GM19452 (cell line): ENCODE data around the gene NUFIP2.
"Not testable (repeated sequence)": the region's sequence is repeated elsewhere in the genome, so short reads cannot be mapped to it uniquely, and the experiment has no call there.

Source experiments
- ATAC-seq: cut with Tn5 transposase; IDR thresholded peaks from one replicate; pipeline ENCODE4 v1.9.1; 2021; ENCODE audit not compliant: unreplicated experiment

Gene NUFIP2

GRCh38 chr17:29283496-29283895, 10.5 kb downstream of the NUFIP2 start:
- no peak for ATAC-seq

DNA sequence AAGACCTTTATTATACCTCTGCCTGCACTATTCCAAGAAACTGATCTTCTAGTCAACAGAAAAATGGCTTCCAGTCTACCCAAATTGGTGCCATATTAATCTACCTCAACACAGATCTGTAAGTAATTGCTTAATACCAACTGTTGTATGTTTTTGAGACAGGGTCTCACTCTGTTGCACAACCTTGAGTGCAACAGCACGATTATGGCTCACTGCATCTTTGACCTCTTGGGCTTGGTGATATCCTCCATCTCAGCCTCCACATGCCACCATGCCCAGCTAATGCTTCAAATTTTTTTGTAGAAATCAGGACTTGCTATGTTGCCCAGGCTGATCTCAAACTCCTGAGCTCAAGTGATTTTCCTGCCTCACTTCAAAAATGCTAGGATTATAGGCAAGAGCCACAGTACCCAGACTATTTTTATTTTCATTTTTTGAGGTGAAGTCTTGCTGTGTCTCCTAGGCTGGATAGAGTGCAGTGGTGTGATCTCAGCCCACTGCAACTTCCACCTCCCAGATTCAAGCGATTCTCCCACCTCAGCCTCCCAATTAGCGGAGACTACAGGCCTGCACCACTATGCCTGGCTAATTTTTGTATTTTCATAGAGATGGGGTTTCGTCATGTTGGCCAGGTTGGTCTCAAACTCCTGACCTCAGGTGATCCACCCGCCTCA, 14.4 kb downstream of the NUFIP2 start:
- no peak for ATAC-seq

DNA sequence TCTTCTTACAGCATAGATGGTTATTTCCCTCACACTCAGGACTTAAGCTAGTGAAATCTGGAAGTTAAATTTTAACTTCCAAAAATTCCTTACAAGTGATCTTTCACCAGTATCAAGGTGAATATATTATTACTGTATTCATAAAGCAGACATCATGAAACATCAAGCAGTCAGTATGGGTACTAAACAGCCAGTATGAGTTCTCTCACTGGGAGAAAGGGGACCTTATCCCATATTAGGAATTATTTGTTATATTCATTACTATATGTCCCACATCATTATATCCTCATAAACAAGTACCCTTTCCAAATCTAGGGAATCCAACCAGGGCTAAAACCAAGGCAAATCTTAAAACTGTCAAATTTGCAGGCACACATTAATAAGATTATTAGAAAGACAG, 15.3 kb downstream of the NUFIP2 start:
- no peak for ATAC-seq

DNA sequence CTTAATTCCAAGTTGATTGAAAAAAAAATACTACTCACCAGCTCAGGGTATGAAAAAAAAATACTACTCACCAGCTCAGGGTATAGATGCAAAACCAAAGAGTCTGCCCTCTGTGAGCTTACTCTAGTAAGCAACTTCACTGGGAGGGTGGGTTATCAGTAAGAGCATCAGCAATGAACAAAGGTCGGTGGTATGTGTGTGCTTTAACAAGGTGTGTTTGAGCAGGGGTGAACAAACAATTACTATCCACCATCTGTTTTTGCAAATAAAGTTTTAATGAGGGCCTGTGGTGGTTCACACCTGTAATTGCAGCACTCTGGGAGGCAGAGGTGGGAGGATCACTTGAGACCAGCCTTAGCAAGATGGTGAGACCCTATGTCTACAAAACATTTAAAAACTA, 20.0 kb downstream of the NUFIP2 start:
- ATAC-seq: no peak

GRCh38 chr17:29271980-29272379, 22.0 kb downstream of the NUFIP2 start:
- not testable (repeated sequence) for ATAC-seq

GRCh38 chr17:29263916-29264315, 30.0 kb downstream of the NUFIP2 start:
- no peak for ATAC-seq

GRCh38 chr17:29257756-29258155, 36.2 kb downstream of the NUFIP2 start:
- no peak for ATAC-seq

DNA sequence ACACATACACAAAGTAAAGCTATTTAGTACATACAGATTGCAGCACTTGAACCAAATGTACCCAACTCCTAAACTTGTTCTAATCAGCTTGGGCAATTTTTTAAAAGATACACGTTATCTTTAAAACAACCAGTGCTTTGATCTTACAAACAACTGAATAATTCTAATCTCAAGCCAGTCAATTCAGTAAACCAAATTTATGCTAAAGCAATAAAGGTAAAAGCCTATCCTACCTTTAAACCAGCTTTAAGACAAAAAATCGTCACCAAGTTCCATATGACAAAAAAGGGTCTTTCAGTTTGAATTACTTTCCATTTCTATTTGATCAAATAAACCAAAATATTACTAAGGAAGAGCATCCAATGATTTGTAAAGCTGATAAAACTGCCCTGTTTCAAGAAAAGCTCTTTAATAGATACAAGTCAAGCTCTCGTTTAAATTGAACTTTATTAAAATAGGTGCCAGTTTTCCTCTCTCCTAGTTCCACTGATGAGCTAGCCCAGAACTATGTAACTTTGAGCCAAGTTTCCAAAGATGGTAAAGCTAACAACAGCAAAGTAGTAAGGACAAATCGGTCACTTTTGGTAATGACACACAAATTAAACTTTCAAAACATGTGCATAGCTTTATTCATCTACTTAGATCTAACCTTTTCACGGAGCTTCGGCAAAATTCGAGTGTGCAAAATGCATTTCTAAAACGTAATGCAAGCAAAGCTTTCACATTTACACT, 37.0 kb downstream of the NUFIP2 start:
- no peak for ATAC-seq

DNA sequence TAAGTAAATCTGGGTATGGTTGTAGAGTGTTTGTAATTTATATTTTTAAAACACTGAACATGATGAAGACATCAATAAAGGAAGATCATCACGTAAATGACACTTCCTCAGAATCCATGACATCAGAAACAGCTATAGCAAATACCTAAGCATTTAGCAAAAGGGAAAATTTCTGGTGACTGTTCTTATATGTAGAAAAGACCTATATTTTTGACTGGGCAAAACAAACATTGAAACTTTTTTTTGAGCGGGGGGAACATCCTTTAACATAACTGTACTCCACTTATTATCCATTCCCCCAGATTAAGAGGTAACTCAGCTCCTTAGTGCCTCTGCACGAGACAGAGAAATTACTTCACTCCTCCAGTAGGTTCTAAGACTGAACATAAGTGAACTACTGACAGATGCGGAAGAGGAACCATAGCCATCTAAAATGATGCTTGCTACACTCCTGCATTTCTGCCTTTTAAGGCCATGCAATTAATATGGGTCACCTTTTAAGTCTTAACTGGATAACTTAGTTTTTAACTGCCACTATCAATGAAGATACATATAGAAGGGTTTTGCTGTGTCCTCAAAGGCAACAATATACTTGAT, 37.9 kb downstream of the NUFIP2 start:
- no peak for ATAC-seq

DNA sequence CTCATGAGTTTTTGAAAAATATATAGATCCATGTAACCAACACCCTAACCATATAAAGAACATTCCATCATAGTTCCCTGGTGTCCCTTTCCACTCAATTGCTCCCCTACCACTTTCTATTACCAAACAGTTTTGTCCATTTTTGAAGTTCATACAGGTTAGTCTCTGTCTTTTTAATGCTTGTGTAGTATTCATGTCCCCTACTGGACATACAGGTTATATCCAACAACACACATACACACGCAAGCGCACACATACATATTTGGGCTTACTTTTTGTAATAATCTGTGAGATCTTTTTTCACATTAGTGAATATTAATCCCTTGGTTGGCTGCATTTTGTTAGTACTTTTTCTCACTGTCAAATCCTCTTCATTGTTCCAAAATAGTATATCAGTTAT, 40.9 kb downstream of the NUFIP2 start:
- ATAC-seq: no peak

- no peak for ATAC-seq
These were observed 41.7 kb downstream of the NUFIP2 start for GRCh38 chr17:29252101-29252791.

- no peak for ATAC-seq
These were observed 42.8 kb downstream of the NUFIP2 start for GRCh38 chr17:29251184-29251583.

DNA sequence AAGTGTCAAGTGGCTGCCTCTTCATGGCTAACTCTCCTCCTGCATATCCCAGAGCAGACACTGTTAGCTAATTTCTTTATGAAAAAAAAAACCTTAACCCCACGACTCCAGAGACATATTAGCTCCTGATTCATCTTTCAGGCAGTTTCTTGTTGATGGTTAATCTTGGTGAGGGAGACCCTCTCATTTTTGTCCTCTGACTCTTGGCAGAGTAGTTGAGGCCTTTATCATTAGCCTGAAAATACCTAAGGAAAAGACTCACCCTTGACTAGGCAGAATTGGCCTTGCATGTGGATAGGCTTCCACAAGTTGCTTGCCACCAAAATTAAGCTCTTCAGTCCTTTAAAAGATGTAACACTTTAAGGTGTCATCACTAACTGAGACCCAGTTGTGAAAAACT, 43.3 kb downstream of the NUFIP2 start:
- ATAC-seq: no peak

DNA sequence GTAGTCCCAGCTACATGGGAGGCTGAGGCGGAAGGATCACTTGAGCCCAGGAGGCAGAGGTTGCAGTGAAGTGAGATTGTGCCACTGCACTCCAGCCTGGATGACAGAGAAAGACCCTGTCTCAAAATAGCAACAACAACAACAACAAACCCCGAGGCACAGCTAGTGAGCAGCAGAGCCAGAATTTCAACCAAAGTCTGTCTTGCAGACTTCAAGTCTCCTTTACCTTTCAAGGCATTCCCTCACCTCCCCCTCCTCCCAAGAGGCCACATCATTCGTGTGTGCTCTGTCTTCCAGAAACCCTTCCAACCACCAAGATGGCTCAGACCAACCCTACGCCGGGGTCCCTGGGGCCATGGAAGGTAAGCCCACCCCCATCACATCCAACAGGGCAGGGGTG, 45.1 kb downstream of the NUFIP2 start:
- no peak for ATAC-seq

DNA sequence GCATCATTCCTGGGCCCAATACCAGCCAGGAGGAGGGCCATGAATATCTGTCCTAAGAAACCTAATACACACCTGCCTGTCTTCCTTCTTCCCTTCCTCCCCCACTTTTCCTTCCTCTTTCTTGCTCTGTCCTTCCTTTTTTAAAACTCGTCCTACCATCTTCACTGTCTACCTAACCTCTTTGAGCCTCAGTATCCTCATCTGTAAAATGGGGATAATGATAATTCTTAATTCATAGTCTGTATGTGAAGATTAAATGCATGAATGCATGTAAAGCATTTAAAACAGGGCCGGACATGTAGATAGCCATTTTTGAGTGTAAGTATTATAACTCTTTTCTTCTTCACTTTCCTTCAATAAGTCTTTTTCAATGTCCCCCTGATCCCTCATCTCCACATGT, 46.7 kb downstream of the NUFIP2 start:
- no peak for ATAC-seq

- no peak for ATAC-seq
These were observed 47.3 kb downstream of the NUFIP2 start, which contains the start of gene CRYBA1 for GRCh38 chr17:29246628-29247027. Gene CRYBA1 (plus strand): TSS chr17:29246859. CDS start chr17:29246864, 5 bp downstream.

DNA sequence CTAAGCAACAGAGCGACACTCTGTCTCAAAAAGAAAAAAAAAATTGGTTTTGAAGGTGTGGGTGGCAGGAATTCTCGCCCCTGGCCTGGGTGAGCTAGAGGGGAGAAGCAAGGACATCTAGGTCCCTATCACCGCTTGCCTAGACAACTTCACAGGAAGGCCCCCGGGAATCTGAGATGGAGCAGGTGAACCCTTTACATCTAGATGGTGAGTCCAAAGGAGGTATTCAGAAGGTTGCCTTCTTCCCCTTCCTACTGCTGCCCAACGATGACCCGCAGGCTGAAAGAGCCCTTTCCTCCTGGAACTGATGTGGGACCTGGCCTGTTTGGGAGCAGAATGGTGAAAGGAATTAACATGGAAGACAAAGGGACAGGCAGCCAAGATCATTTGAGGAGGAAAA, 48.5 kb downstream of the NUFIP2 start:
- no peak for ATAC-seq

GRCh38 chr17:29243792-29244191, 50.2 kb downstream of the NUFIP2 start:
- ATAC-seq: no peak

DNA sequence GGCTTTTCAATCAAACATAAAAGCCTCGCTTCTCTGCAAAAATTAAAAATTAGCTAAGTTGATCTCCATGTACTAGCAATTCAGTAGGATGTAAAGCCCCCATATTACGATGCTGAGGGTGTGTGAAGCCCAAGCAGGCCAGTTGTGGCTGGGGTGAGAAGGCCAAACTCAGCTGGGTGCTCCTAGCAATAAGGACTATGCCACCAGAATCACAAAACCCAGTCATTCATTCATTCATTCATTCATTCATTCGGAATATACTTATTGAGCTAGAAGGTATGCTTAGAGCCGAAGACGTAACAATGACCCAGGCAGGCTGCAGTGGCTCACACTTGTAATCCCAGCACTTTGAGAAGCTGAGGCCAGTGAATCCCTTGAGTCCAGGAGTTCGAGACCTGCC, 51.2 kb downstream of the NUFIP2 start:
- no peak for ATAC-seq

DNA sequence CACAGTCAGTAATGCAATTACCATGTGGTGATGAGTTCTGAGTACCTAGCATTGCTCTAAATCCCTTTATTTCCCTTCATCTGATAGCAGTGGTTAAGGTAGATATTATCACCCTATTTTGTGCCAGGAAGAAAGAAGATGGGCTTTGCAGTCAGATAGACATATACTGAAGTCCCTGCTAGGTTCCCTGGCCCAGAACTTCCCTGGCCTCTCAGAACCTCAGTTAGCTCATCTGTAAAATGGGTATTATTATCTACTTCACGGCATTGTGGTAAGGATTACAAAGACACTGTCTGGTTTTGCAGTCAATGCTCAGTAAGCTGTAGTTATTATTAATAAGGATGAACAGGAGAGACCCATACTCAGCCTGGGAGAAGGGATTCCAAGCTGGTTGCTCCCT, 51.9 kb downstream of the NUFIP2 start:
- ATAC-seq: no peak
